HG02885 (cell line): ENCODE results near the gene FAM228A.

Experiments
- ATAC-seq: cut with Tn5 transposase; IDR thresholded peaks from one replicate; pipeline ENCODE4 v1.9.1; 2021; ENCODE audit warnings: mild to moderate bottlenecking; ENCODE audit not compliant: unreplicated experiment, poor library complexity

The FAM228A gene

GRCh38 chr2:24221343-24222050 is 46.6 kb downstream of the FAM228A start:
- ATAC-seq: no peak

GRCh38 chr2:24222946-24223345 is 48.1 kb downstream of the FAM228A start:
- ATAC-seq: no peak

GRCh38 chr2:24225499-24226242 is 50.8 kb downstream of the FAM228A start:
- ATAC-seq: no peak

- ATAC-seq: no peak
Observed at GRCh38 chr2:24228470-24228869, 53.6 kb downstream of the FAM228A start.

- ATAC-seq: no peak
Observed at GRCh38 chr2:24231461-24231881, 56.6 kb downstream of the FAM228A start.

- no peak for ATAC-seq
Observed at GRCh38 chr2:24233321-24233720, 58.5 kb downstream of the FAM228A start.

GRCh38 chr2:24237313-24237712 is 62.5 kb downstream of the FAM228A start:
- no peak for ATAC-seq

GRCh38 chr2:24238158-24238557 is 63.3 kb downstream of the FAM228A start:
- ATAC-seq: no peak

GRCh38 chr2:24239553-24239952 is 64.7 kb downstream of the FAM228A start:
- no peak for ATAC-seq
